ENCODE measurements around the gene DIPK1A.

DIPK1A gene

DNA sequence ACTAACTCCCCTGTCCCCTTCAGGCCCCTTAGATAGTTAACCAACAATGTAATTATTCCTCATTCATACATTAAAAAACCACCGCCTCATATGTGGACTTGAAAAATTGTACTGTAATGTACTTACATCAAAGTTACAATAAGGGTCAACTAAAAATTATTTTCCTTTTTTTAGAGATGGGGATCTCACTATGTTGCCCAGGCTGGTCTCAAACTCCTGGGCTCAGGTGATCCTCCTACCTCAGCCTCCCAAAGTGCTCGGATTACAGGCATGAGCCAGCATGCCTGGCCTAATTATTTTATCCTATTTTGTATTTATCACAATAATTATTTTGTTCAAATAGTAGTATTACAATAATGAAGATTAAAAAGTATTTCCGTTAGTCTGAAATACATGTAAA, 116.8 kb downstream of the DIPK1A start:
- TF ChIP-seq, protein P1, sequence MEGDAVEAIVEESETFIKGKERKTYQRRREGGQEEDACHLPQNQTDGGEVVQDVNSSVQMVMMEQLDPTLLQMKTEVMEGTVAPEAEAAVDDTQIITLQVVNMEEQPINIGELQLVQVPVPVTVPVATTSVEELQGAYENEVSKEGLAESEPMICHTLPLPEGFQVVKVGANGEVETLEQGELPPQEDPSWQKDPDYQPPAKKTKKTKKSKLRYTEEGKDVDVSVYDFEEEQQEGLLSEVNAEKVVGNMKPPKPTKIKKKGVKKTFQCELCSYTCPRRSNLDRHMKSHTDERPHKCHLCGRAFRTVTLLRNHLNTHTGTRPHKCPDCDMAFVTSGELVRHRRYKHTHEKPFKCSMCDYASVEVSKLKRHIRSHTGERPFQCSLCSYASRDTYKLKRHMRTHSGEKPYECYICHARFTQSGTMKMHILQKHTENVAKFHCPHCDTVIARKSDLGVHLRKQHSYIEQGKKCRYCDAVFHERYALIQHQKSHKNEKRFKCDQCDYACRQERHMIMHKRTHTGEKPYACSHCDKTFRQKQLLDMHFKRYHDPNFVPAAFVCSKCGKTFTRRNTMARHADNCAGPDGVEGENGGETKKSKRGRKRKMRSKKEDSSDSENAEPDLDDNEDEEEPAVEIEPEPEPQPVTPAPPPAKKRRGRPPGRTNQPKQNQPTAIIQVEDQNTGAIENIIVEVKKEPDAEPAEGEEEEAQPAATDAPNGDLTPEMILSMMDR (IDR thresholded peaks at IDR 0.05; ENCODE audit: extremely low read depth, missing control alignments): no peak
- no peak for DNase-seq (ENCODE audit: low spot score)

DNA sequence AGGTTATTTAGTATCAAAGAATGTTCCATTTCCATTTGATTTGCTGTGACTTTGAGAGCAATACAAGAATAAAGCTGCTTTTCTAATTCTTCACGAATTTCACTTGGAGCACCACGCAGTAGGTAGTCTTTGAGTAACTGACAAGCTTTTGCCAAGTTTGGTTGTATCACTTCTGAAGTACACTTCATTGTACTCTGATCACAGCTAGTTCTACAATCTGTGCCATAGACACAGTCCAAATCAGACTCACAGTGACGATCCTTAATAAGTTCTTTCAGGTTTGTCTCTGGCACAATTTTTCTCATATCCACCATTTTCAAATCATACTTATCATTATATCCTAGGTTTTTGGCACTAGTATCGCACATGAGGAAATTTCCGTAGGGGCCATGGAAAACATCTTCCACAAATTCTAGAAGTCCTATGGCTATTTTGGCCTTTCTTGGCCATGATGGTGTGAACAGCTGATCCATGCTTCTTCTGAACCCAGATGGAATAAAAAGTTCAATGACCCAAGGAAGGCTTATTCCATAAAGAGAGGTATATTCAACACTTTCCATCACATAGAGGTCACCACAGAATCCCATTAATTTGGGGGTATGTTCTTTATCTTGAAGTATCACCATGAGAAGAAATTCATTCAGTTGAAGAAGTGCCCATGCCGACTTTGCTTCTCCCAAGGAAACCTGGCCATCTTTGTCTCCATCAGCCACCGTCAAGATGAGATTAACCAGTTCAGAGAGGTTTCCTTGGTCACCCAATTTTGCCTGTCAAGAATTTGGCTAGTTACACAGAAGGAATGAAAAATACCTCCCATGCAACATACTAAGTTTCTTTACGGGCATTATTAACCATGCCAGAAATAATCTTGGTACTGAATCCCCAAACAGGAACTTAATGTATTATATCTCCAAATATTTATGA, 117.6 kb downstream of the DIPK1A start:
- TF ChIP-seq, protein P1 (IDR thresholded peaks at IDR 0.05; ENCODE audit: extremely low read depth, missing control alignments): no peak
- no peak for DNase-seq (ENCODE audit: low spot score)

DNA sequence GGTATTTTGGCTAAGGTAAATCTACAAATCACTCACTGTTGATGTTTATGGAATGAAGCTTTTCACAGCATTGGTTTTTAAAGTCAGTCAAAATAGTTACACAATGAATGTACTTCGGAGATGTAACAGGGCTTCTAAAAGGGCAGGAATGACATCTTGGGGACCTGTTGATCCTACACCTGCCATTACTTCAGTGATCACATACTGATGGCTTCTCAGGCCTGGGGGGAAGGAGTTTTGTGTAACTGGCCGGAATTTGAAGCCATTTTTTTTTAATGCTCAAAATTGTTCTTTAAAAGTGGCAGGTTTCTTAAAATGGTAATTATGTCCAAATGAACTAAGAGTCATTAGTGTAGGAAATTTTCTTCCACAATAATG, 118.2 kb downstream of the DIPK1A start:
- DNase-seq (ENCODE audit: low spot score): no peak
- TF ChIP-seq, protein P1 (IDR thresholded peaks at IDR 0.05; ENCODE audit: extremely low read depth, missing control alignments): no peak

DNA sequence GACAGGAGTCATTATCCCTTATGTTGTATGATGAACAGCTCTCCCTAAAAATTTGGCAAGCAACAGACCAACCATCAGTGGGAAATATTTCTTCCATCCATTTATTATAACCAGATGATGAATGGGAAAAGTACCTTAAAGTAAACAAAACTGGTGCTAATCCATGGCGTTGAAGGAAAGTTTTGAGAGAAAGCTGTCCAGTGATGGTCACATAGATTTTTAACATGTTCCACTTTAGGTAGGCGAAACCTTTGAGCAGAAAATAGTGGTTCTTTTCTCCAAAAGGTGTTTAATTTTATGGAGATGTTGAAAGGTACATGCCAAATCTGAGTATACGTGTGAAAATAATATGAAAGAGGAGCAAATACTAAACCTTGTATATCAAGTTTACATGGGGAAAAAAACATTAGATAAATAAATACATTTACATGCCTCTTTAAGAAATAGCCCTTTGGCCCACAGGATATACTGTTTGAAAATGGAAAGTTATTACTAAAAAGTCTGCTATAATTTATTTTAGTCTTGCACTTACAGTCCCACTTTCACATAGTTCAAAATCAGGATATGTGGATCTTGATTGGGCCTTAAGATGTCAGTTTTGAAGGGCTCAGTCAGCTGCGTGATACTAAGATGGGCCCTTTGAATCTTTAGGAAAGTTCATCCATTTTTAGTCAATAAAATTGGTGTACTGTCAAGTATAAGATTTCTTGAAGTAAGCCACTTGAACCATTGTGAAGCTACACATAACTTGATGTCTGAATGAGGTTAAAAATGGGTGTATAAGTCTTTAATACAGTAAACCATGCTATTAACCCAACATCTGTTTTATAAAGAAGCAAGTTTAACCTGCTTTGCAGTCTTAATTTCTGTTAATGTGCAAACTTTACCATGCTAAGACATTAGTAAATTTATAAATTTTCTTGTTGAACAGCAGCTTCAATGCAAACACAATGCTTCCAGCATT, 118.9 kb downstream of the DIPK1A start:
- TF ChIP-seq, protein P1 (IDR thresholded peaks at IDR 0.05; ENCODE audit: extremely low read depth, missing control alignments): no peak

DNA sequence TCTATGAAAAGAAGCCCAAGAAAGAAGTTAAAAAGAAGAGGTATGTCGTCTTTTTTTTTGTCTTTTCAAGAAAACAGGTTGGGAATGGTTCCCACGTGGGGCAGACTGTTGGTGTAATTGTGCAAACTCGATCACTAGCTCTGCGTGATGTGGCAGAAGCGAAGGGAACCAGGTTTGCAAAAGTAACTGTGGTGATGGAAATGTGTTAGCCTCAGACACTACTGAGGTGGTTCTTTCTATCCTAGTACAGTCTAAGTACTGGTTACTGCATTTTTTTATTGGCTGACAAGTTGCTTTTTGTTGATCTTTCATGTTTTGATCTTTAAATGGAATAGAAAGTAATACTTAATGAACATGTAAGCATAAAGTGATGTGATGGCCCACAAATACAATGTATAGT, 120.7 kb downstream of the DIPK1A start:
- DNase-seq (ENCODE audit: low spot score): no peak
- TF ChIP-seq, protein P1 (IDR thresholded peaks at IDR 0.05; ENCODE audit: extremely low read depth, missing control alignments): no peak

More for the DNA sequence above, 118.9 kb downstream of the DIPK1A start:
- no peak for DNase-seq (ENCODE audit: low spot score)

DNA sequence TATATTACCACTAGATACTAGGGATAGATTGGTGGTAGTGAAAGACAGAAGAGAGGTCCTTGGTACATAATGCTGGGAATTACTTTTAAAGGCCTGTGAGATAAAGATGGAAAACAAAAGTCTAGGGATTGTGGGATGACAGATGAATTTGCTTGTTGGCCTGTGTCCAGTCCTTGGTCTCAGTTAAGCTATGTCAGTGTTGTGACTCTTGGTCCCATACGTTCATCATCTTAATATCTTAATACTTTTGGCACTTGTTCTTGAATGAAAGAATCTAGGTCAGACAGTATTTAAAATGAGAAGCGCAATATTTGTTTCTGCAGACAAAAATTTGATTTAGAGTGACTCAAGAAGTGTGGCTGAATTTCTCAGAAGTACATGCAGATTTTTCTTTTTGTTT, 121.8 kb downstream of the DIPK1A start:
- DNase-seq (ENCODE audit: low spot score): no peak
- TF ChIP-seq, protein P1 (IDR thresholded peaks at IDR 0.05; ENCODE audit: extremely low read depth, missing control alignments): no peak

DNA sequence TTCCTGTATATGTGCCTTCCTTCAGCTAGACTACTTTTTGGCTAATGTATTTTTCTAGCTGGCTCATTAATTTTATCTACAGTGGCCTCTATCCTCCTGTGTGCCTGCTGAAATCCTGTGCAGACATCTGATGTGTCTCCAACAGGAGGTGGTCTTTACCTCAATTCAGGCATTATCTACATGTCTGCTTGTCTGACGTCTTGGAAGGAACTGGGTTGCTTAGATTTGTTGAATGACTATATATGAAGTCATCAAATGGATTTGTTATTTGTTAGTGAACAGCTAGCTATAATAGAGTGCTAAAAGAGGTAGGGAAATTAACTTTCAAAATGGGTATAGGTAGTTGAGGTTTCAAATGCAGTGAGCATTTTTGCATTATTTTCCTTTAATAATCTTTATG, 122.7 kb downstream of the DIPK1A start:
- TF ChIP-seq, protein P1 (IDR thresholded peaks at IDR 0.05; ENCODE audit: extremely low read depth, missing control alignments): no peak
- DNase-seq (ENCODE audit: low spot score): no peak

Measured in GM20000 (cell line).